Liver (tissue), 9 donors: Measurements from ENCODE around the gene COQ2. TPM values are rescaled to one million over a fixed set of nuclear protein-coding genes. Genes with fewer than 3 reads are reported as not detected.

Source experiments
- DNase-seq: peaks from one replicate; pipeline ENCODE4 v3.0.0-alpha.2; 2017; ENCODE audit warnings: low spot score
- H3K27ac ChIP-seq, 2 donors: one replicate each; pipeline ENCODE4 v1.7.0; 2013; ENCODE audit warnings: inconsistent platforms in 2 of 2, low read length in 2 of 2, control low read depth in 1 of 2, low read depth in 1 of 2, mild to moderate bottlenecking in 1 of 2
- H3K27me3 ChIP-seq, 4 donors: one replicate each; pipeline versions ENCODE4 v1.6.1 to v1.7.0; 2013; ENCODE audit warnings: low read length in 3 of 4, inconsistent platforms in 1 of 4, mild to moderate bottlenecking in 1 of 4, moderate library complexity in 1 of 4; ENCODE audit not compliant: control insufficient read depth in 4 of 4, insufficient read depth in 4 of 4
- H3K36me3 ChIP-seq, 4 donors: one replicate each; pipeline versions ENCODE4 v1.6.1 to v1.7.0; 2013; ENCODE audit warnings: low read length in 3 of 4, mild to moderate bottlenecking in 3 of 4, low read depth in 1 of 4, moderate library complexity in 1 of 4; ENCODE audit not compliant: control insufficient read depth in 4 of 4, insufficient read depth in 3 of 4
- H3K4me1 ChIP-seq, 4 donors: one replicate each; pipeline versions ENCODE4 v1.6.1 to v1.7.0; 2013; ENCODE audit warnings: low read length in 3 of 4, mild to moderate bottlenecking in 3 of 4, moderate library complexity in 1 of 4; ENCODE audit not compliant: control insufficient read depth in 4 of 4, insufficient read depth in 4 of 4
- H3K4me3 ChIP-seq, 3 donors: one replicate each; pipeline versions ENCODE4 v1.6.1 to v1.7.0; 2013; ENCODE audit warnings: low read length in 3 of 3, control low read depth in 1 of 3, low read depth in 1 of 3, mild to moderate bottlenecking in 1 of 3
- H3K9ac ChIP-seq, 2 donors: one replicate each; pipeline ENCODE4 v1.7.0; 2013; ENCODE audit warnings: low read length in 2 of 2, mild to moderate bottlenecking in 2 of 2, moderate library complexity in 2 of 2, control low read depth in 1 of 2, low read depth in 1 of 2
- H3K9me3 ChIP-seq, 4 donors: one replicate each; pipeline versions ENCODE4 v1.6.1 to v1.7.0; 2013; ENCODE audit warnings: low read length in 3 of 4; ENCODE audit not compliant: control insufficient read depth in 4 of 4
- CTCF ChIP-seq: fragments of 150-350 bp; IDR thresholded peaks from 2 replicates; pipeline ENCODE4 v1.5.1; 2017; ENCODE audit warnings: improper control_type of control experiment, low read depth, low read length; ENCODE audit not compliant: missing input control
- EGR1 ChIP-seq, 2 donors: IDR thresholded peaks; 2 replicates each; pipeline ENCODE4 v1.6.1; 2016 to 2018; ENCODE audit warnings: antibody characterized with exemption in 2 of 2, low read depth in 2 of 2
- FOXA1 ChIP-seq: IDR thresholded peaks from 2 replicates; pipeline ENCODE4 v1.6.1; 2016; ENCODE audit warnings: antibody characterized with exemption
- FOXA2 ChIP-seq: IDR thresholded peaks from 2 replicates; pipeline ENCODE4 v1.6.1; 2016; ENCODE audit warnings: antibody characterized with exemption
- GABPA ChIP-seq, 2 donors: IDR thresholded peaks in 1 of 2; conservative IDR thresholded peaks in 1 of 2; 2 replicates each; pipeline ENCODE4 v1.6.1; 2016; ENCODE audit warnings: antibody characterized with exemption in 2 of 2, mild to moderate bottlenecking in 1 of 2, moderate library complexity in 1 of 2
- HNF4A ChIP-seq, 2 donors: conservative IDR thresholded peaks; 2 replicates each; pipeline ENCODE4 v1.6.1; 2016; ENCODE audit warnings: antibody characterized with exemption in 2 of 2, mild to moderate bottlenecking in 2 of 2
- HNF4G ChIP-seq: IDR thresholded peaks from 2 replicates; pipeline ENCODE4 v1.6.1; 2016; ENCODE audit warnings: antibody characterized with exemption
- JUND ChIP-seq, 2 donors: IDR thresholded peaks; 2 replicates each; pipeline ENCODE4 v1.6.1; 2016; ENCODE audit warnings: antibody characterized with exemption in 2 of 2
- NR2F2 ChIP-seq: IDR thresholded peaks from 2 replicates; pipeline ENCODE4 v1.6.1; 2016; ENCODE audit warnings: antibody characterized with exemption
- RAD21 ChIP-seq, 2 donors: IDR thresholded peaks; 2 replicates each; pipeline ENCODE4 v1.6.1; 2016; ENCODE audit warnings: antibody characterized with exemption in 2 of 2, mild to moderate bottlenecking in 2 of 2
- SP1 ChIP-seq: IDR thresholded peaks from 2 replicates; pipeline ENCODE4 v1.6.1; 2018; ENCODE audit warnings: antibody characterized with exemption, mild to moderate bottlenecking
- TAF1 ChIP-seq: conservative IDR thresholded peaks from 2 replicates; pipeline ENCODE4 v1.6.1; 2016; ENCODE audit warnings: antibody characterized with exemption, mild to moderate bottlenecking
- YY1 ChIP-seq: IDR thresholded peaks from 2 replicates; pipeline ENCODE4 v1.6.1; 2016; ENCODE audit warnings: antibody characterized with exemption, mild to moderate bottlenecking
- WGBS: extraction: QIAGEN DNeasy Blood & Tissue Kit; methylation state at CpG from one replicate; pipeline ENCODE4 v1.1.7; 2013; 5-methylcytosine and 5-hydroxymethylcytosine counted together
- polyA plus RNA-seq, 2 donors: library from polyadenylated mRNA; stranded (reverse) in 1 of 2; unstranded in 1 of 2; fragments of 200-250 nt in 1 of 2; fragments of >200 nt in 1 of 2; fragmentation: Nextera tagmentation in 1 of 2; extraction: Ambion mirVana in 1 of 2; gene quantifications; one replicate each; pipeline versions ENCODE4 v1.2.1 to v1.2.3, GENCODE V29; 2013 to 2015
- total RNA-seq, 2 donors: library from RNA; depleted of rRNA; stranded (reverse); fragments of >200 nt; gene quantifications; one replicate each; pipeline ENCODE4 v1.2.3, GENCODE V29; 2014
- TF ChIP-seq, protein P1 (sequence below): IDR thresholded peaks from 2 replicates; pipeline ENCODE4 v1.6.1; 2016; ENCODE audit warnings: antibody characterized with exemption
- TF ChIP-seq, protein P2 (sequence below): IDR thresholded peaks from 2 replicates; pipeline ENCODE4 v1.6.1; 2016; ENCODE audit warnings: antibody characterized with exemption
- TF ChIP-seq, protein P3 (sequence below): IDR thresholded peaks from 2 replicates; pipeline ENCODE4 v1.6.1; 2016; ENCODE audit warnings: antibody characterized with exemption, mild to moderate bottlenecking
- TF ChIP-seq, protein P4 (sequence below): IDR thresholded peaks from 2 replicates; pipeline ENCODE4 v1.6.1; 2016; ENCODE audit warnings: antibody characterized with exemption
- donor health status: healthy.
- donor health status: healthy.
- donor health status: healthy.
- donor health status: healthy.
- donor health status: healthy.

COQ2 gene
- total and polyA plus RNA-seq, 4 donors: 8.6 to 13.6 (median 10.8) TPM

DNA sequence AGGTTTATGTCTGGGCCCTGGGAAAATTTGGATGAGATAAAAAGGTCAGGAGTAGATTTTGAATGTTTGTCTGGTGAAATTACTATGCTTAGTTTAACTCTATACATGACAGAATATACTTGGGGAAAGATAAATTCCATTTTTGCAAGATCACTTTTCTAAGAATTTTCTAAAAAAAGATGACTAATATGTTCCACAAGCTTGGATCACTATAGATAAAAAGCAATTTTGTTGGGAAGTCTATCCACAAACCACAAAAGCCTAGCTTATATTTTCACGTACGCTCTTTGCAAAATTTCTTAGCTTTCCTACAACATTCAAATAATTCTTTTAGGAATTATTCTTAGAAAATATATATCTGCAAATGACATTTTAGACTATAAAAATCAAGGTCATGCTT lies 20.6 kb upstream of the COQ2 start:
- H3K4me3 ChIP-seq: no peak overlapping the region
- 97% methylated on average over 2 of the region's 2 CpGs for WGBS
- H3K9me3 ChIP-seq: no peaks in the 10 kb centered on the region
- no peaks in the 10 kb centered on the region for H3K4me1 ChIP-seq
- H3K36me3 ChIP-seq: no peaks in the 10 kb centered on the region
- H3K27me3 ChIP-seq: no peaks in the 10 kb centered on the region
- H3K9ac ChIP-seq: no peak overlapping the region
- TF ChIP-seq HNF4A (conservative IDR thresholded peaks at IDR 0.05) (no peak), SP1 (no peak), JUND (IDR thresholded peaks at IDR 0.05) (no peak), RAD21 (IDR thresholded peaks at IDR 0.05) (no peak), GABPA (IDR thresholded peaks at IDR 0.05 in 1 of 2, conservative IDR thresholded peaks at IDR 0.05 in 1 of 2) (no peak), HNF4G (no peak), TAF1 (no peak), NR2F2 (no peak), FOXA2 (no peak), FOXA1 (no peak), CTCF (no peak), EGR1 (IDR thresholded peaks at IDR 0.05; ENCODE audit: low read depth in 2 of 2) (no peak), YY1 (no peak)
- TF ChIP-seq, protein P1, sequence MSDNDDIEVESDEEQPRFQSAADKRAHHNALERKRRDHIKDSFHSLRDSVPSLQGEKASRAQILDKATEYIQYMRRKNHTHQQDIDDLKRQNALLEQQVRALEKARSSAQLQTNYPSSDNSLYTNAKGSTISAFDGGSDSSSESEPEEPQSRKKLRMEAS: no peak
- TF ChIP-seq, protein P2, sequence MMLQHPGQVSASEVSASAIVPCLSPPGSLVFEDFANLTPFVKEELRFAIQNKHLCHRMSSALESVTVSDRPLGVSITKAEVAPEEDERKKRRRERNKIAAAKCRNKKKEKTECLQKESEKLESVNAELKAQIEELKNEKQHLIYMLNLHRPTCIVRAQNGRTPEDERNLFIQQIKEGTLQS: no peak
- TF ChIP-seq, protein P3, sequence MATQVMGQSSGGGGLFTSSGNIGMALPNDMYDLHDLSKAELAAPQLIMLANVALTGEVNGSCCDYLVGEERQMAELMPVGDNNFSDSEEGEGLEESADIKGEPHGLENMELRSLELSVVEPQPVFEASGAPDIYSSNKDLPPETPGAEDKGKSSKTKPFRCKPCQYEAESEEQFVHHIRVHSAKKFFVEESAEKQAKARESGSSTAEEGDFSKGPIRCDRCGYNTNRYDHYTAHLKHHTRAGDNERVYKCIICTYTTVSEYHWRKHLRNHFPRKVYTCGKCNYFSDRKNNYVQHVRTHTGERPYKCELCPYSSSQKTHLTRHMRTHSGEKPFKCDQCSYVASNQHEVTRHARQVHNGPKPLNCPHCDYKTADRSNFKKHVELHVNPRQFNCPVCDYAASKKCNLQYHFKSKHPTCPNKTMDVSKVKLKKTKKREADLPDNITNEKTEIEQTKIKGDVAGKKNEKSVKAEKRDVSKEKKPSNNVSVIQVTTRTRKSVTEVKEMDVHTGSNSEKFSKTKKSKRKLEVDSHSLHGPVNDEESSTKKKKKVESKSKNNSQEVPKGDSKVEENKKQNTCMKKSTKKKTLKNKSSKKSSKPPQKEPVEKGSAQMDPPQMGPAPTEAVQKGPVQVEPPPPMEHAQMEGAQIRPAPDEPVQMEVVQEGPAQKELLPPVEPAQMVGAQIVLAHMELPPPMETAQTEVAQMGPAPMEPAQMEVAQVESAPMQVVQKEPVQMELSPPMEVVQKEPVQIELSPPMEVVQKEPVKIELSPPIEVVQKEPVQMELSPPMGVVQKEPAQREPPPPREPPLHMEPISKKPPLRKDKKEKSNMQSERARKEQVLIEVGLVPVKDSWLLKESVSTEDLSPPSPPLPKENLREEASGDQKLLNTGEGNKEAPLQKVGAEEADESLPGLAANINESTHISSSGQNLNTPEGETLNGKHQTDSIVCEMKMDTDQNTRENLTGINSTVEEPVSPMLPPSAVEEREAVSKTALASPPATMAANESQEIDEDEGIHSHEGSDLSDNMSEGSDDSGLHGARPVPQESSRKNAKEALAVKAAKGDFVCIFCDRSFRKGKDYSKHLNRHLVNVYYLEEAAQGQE: no peak
- TF ChIP-seq, protein P4, sequence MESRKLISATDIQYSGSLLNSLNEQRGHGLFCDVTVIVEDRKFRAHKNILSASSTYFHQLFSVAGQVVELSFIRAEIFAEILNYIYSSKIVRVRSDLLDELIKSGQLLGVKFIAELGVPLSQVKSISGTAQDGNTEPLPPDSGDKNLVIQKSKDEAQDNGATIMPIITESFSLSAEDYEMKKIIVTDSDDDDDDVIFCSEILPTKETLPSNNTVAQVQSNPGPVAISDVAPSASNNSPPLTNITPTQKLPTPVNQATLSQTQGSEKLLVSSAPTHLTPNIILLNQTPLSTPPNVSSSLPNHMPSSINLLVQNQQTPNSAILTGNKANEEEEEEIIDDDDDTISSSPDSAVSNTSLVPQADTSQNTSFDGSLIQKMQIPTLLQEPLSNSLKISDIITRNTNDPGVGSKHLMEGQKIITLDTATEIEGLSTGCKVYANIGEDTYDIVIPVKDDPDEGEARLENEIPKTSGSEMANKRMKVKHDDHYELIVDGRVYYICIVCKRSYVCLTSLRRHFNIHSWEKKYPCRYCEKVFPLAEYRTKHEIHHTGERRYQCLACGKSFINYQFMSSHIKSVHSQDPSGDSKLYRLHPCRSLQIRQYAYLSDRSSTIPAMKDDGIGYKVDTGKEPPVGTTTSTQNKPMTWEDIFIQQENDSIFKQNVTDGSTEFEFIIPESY: no peak
- no peak for DNase-seq
- no peak overlapping the region for H3K27ac ChIP-seq
